Omental fat pad (tissue), 4 donors: ENCODE data around the gene S100B. TPM values are rescaled to one million over a fixed set of nuclear protein-coding genes. Genes with fewer than 3 reads are reported as not detected.

Experiments used
- ATAC-seq: fragments of 150-250 bp; one replicate; pipeline ENCODE4 v1.9.1; 2016; ENCODE audit warnings: mild to moderate bottlenecking, moderate library complexity; ENCODE audit not compliant: low FRiP score
- DNase-seq: peaks from one replicate; pipeline ENCODE4 v3.0.0-alpha.2; 2019; ENCODE audit warnings: low spot score
- total RNA-seq, 4 donors: library from RNA; depleted of rRNA; stranded (reverse); fragments of >200 nt; gene quantifications; one replicate each; pipeline ENCODE4 v1.1.0, GENCODE V29; 2016
- TF ChIP-seq, protein P1 (sequence below), 3 donors: fragments of 450-650 bp; IDR thresholded peaks; one replicate each; pipeline ENCODE4 v1.5.1; 2016 to 2017; ENCODE audit warnings: antibody characterized with exemption in 3 of 3, mild to moderate bottlenecking in 3 of 3, moderate library complexity in 2 of 3

S100B gene
- total RNA-seq, 4 donors from 2014 or later = 75.0 to 252 (median 113) TPM

DNA sequence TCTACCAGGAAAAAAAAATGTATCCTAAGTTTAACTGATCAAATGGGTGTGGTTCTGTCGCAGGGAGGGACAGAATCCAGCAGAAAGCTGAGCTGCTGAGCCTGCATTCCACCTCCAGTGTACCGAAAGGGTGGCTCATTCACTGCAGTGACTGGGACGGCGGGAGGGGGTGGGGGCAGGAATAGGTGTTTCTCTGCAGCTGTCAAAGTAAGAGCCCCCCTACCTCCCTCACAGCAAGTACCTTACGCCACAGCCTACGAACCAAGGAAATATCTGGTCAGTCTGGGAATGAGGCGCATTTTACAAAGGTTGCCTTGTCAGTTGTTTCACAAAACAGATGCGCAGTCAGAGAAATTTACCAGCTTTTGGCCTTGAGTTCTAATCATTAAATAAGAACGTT, 1.7 kb downstream of the S100B start:
- TF ChIP-seq, protein P1, sequence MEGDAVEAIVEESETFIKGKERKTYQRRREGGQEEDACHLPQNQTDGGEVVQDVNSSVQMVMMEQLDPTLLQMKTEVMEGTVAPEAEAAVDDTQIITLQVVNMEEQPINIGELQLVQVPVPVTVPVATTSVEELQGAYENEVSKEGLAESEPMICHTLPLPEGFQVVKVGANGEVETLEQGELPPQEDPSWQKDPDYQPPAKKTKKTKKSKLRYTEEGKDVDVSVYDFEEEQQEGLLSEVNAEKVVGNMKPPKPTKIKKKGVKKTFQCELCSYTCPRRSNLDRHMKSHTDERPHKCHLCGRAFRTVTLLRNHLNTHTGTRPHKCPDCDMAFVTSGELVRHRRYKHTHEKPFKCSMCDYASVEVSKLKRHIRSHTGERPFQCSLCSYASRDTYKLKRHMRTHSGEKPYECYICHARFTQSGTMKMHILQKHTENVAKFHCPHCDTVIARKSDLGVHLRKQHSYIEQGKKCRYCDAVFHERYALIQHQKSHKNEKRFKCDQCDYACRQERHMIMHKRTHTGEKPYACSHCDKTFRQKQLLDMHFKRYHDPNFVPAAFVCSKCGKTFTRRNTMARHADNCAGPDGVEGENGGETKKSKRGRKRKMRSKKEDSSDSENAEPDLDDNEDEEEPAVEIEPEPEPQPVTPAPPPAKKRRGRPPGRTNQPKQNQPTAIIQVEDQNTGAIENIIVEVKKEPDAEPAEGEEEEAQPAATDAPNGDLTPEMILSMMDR (IDR thresholded peaks at IDR 0.05) = no peak
- ATAC-seq = no peak

DNA sequence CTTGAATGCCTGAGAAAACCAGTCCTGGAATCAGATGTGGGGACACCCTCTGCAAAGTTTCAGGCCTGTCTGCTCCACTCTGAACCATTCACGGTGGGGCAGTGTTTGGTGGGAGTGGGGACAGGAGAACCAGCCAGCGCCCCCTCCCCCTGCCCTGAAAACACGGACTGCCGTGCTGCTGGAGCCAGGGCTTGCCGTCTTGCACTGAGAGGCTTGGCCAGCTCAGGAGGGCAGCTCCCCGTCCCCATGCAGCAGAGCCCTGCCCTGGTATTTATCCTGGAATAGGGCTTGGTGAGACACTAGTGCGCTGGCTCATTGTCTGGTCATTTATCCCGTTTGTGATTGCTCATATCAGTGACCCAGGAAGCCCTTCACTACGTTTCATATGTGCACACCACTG, 3.9 kb downstream of the S100B start:
- no peak for DNase-seq
- no peak for ATAC-seq
- TF ChIP-seq, protein P1 (IDR thresholded peaks at IDR 0.05) = no peak

More for the DNA sequence above, 1.7 kb downstream of the S100B start:
- no peak for DNase-seq

DNA sequence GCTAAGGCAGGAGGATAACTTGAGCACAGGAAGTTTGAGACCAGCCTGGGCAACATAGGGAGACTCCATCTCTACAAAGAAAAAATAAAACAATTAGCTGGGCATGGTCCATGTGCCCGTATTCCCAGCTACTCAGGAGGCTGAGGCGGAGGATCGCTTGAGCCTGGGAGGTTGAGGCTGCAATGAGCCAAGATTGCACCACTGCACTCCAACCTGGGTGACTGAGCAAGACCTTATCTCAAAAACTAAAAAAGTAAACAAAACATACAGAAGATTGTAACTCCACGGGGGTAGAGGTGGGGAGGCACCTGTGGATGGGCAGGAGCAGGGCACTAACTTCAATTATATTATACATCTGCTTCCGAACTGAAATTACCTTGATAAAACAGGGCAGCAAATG, 4.6 kb downstream of the S100B start:
- ATAC-seq = no peak
- TF ChIP-seq, protein P1 (IDR thresholded peaks at IDR 0.05) = no peak
- no peak for DNase-seq

DNA sequence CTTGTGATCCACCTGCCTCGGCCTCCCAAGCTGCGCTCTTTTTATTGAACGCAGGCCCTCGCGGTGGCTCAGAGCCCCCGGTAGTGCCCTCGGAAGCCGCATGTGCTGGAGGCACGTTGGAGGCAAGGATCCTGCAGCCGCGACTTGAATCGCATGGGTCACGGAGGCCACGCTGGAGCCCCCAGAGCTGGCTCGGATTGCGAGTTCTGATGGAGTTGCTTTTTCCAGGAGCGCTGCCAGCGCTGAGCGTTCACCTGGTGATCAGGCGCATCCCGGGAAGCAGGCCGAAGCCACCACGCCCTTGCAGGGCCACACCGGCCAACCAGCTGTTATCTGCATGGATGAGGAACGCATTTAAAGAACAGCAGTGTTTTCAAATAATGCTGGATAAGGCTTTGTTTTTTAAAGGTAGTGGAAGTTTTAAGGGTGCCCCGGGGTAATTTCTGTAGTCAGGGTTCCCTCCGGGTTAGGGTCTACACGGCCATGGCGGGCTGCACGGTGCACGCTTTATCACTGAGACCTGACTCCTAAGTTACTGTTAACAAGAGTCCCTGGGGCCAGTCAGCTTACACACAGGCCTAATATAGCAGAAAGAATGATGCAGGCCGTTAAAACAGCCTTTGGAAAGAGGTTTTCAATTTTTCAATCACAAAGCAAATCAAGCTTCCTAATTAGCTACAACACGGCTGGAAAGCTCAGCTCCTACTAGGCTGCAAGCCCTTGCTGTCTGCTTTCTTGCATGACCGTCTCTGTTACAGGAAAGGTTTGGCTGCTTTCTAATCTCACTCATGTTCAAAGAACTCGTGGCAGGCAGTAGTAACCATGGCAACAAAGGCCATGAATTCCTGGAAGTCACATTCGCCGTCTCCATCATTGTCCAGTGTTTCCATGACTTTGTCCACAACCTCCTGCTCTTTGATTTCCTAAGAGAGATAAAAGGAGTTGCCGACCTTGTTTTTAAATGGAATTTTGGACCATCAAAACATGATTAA, 6.0 kb downstream of the S100B start:
- TF ChIP-seq, protein P1 (IDR thresholded peaks at IDR 0.05) = no peak
- no peak for DNase-seq
- ATAC-seq = peak; percentile 53

DNA sequence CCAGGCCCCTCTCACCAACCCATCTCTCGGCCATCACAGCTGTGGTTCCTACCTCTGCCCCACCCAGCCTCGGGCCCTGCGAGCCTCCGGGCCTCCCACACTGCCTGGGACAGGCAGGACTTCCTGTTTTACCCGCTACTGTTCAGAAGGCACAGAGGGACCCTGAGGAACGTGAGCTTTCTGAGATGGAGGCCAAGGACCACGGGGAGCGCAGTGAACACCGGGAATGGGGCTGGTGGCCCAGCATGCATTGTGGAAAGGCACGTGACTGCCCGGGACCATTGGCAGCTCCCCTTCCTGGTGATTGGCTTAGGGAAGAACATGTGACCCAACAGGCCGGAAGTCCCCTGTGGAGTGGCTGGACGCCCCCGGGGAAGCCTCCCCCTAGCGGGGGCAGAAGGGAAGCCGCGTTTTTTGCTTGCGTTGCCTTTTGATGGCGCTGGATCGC, 7.0 kb downstream of the S100B start:
- DNase-seq (no peak), ATAC-seq (no peak)
- TF ChIP-seq, protein P1 (IDR thresholded peaks at IDR 0.05) = no peak

DNA sequence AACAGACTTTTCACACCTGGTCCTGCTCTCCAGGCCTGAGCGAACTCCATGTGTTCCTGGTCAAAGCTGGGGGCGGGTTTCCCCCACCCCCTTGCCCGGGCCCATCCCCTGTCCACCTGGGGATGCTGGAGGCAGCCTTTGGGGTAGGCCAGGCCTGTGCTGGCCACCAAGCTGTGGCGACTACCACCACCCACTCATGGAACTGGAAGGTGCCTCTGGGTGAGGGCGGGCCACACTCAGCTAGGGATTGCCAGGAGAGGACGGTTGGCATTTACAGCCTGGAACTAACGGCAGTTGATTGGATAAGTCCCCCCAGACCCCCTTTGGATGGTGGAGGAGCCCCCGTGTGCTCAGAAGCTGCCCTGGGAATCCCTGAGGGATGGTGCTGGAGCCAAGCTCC, 7.9 kb downstream of the S100B start:
- ATAC-seq = no peak
- TF ChIP-seq, protein P1 (IDR thresholded peaks at IDR 0.05) = no peak

DNA sequence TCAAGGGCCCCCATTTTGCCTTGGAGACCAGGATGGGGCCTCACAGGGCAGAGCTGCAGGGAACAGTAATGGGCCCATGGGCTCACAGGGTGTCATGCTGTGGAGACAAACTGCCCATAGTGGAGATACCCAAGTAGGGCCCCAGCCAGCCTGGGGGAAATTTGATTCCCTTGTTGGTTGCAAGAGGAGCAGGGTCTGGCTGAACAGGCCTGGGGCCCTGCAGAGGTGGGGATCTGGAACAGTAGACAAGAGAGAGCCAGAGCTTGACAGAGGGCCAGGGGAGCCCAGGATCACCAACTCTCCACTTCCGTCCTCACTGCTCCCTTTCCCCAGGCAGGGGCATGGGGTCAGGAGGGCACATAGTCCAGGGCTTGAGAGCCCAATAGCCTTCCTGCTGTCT, 8.7 kb downstream of the S100B start:
- DNase-seq = no peak
- no peak for ATAC-seq
- TF ChIP-seq, protein P1 (IDR thresholded peaks at IDR 0.05) = no peak

More for the DNA sequence above, 7.9 kb downstream of the S100B start:
- DNase-seq = no peak
